HG02610 (cell line): ENCODE measurements around the gene OARD1.
A peak's percentile ranks its signal among the peaks of the same experiment; 100 is the strongest.

ENCODE experiments used
- ATAC-seq: cut with Tn5 transposase; IDR thresholded peaks from one replicate; pipeline ENCODE4 v1.9.1; 2021; ENCODE audit warnings: mild to moderate bottlenecking, moderate library complexity; ENCODE audit not compliant: unreplicated experiment

Gene OARD1

GRCh38 chr6:41075651-41076626, 3.8 kb upstream of the OARD1 start:
- no peak for ATAC-seq

- no peak for ATAC-seq
Measured at GRCh38 chr6:41074692-41075436, 2.7 kb upstream of the OARD1 start.

- ATAC-seq: no peak
Measured at GRCh38 chr6:41073968-41074691, 2.0 kb upstream of the OARD1 start.

- ATAC-seq: peak; percentile 27
Measured at GRCh38 chr6:41073203-41073967, 1.2 kb upstream of the OARD1 start.

GRCh38 chr6:41072836-41073202, 663 bp upstream of the OARD1 start, which contains the start of gene NFYA:
Gene NFYA, plus strand, starts transcription at chr6:41072974. Its CDS starts 6,116 bp downstream, at chr6:41079090.
- peak; percentile 57 for ATAC-seq

- no peak for ATAC-seq
Measured at GRCh38 chr6:41071501-41071922, 644 bp downstream of the OARD1 start.

GRCh38 chr6:41066867-41067304, 5.3 kb downstream of the OARD1 start:
- no peak for ATAC-seq

GRCh38 chr6:41065550-41066026, 6.6 kb downstream of the OARD1 start:
- no peak for ATAC-seq

GRCh38 chr6:41064841-41065240, 7.3 kb downstream of the OARD1 start:
- no peak for ATAC-seq

- no peak for ATAC-seq
Measured at GRCh38 chr6:41063884-41064285, 8.3 kb downstream of the OARD1 start.

- no peak for ATAC-seq
Measured at GRCh38 chr6:41062056-41062455, 10.1 kb downstream of the OARD1 start.

- no peak for ATAC-seq
Measured at GRCh38 chr6:41061196-41061726, 10.9 kb downstream of the OARD1 start.

GRCh38 chr6:41059556-41059955, 12.6 kb downstream of the OARD1 start:
- ATAC-seq: no peak

- no peak for ATAC-seq
Measured at GRCh38 chr6:41058783-41059181, 13.4 kb downstream of the OARD1 start.

GRCh38 chr6:41056768-41057490, 15.2 kb downstream of the OARD1 start:
- no peak for ATAC-seq

- no peak for ATAC-seq
Measured at GRCh38 chr6:41055149-41055548, 17.0 kb downstream of the OARD1 start.

- ATAC-seq: no peak
Measured at GRCh38 chr6:41054511-41054910, 17.6 kb downstream of the OARD1 start.

GRCh38 chr6:41053041-41053440, 19.1 kb downstream of the OARD1 start, which contains the start of gene APOBEC2:
Gene APOBEC2, plus strand, starts transcription at chr6:41053202. Its CDS starts 146 bp downstream, at chr6:41053348.
- ATAC-seq: no peak

GRCh38 chr6:41051873-41052272, 20.3 kb downstream of the OARD1 start:
- ATAC-seq: no peak
